Muscle layer of colon (tissue), 2 donors: ENCODE measurements around the gene GNPAT.

ENCODE experiments used
- H3K27ac ChIP-seq: one replicate; pipeline ENCODE4 v1.7.0; 2013; ENCODE audit warnings: low read depth, mild to moderate bottlenecking, low read length, moderate library complexity
- H3K27me3 ChIP-seq, 2 donors: one replicate each; pipeline ENCODE4 v1.7.0; 2013; ENCODE audit warnings: low read length in 2 of 2, mild to moderate bottlenecking in 2 of 2; ENCODE audit not compliant: insufficient read depth in 2 of 2, control insufficient read depth in 1 of 2
- H3K36me3 ChIP-seq: one replicate; pipeline ENCODE4 v1.7.0; 2013; ENCODE audit warnings: mild to moderate bottlenecking, low read length; ENCODE audit not compliant: insufficient read depth
- H3K4me1 ChIP-seq: one replicate; pipeline ENCODE4 v1.7.0; 2013; ENCODE audit warnings: mild to moderate bottlenecking, low read length; ENCODE audit not compliant: insufficient read depth
- H3K4me3 ChIP-seq, 2 donors: one replicate each; pipeline ENCODE4 v1.7.0; 2013; ENCODE audit warnings: low read length in 2 of 2, low read depth in 1 of 2, mild to moderate bottlenecking in 1 of 2, moderate library complexity in 1 of 2
- H3K9ac ChIP-seq: one replicate; pipeline ENCODE4 v1.7.0; 2013; ENCODE audit warnings: low read length
- H3K9me3 ChIP-seq: one replicate; pipeline ENCODE4 v1.7.0; 2013; ENCODE audit warnings: mild to moderate bottlenecking, low read length
- donor health status: abdominal sarcoma.
- donor health status: Adenocarcinoma of cecum.

Gene GNPAT

GRCh38 chr1:231240883-231241735 is at the start of gene GNPAT:
GNPAT (plus strand) TSS chr1:231241212; CDS start chr1:231241379, 167 bp downstream.
- H3K9me3 ChIP-seq, result no peaks in the 10 kb centered on the region
- peak within 1 kb of the TSS; percentile 90 to 95 for H3K4me3 ChIP-seq
- H3K9ac ChIP-seq, result peak within 1 kb of the TSS; percentile 86
- peaks cover 26% of the 10 kb centered on the region for H3K4me1 ChIP-seq
- peaks cover 17% of the 10 kb centered on the region for H3K36me3 ChIP-seq
- peak within 1 kb of the TSS; percentile 88 for H3K27ac ChIP-seq
- no peaks in the 10 kb centered on the region for H3K27me3 ChIP-seq

GRCh38 chr1:231192620-231193163 is 48.3 kb upstream of the GNPAT start:
- Histone ChIP-seq H3K27me3 (peaks cover 0 to 8% of the 10 kb centered on the region in 2 donors), H3K9ac (no peak overlapping the region), H3K27ac (no peak overlapping the region), H3K4me1 (no peaks in the 10 kb centered on the region), H3K36me3 (no peaks in the 10 kb centered on the region), H3K4me3 (no peak overlapping the region), H3K9me3 (no peaks in the 10 kb centered on the region)

GRCh38 chr1:231193710-231194340 is 47.2 kb upstream of the GNPAT start:
- H3K9me3 ChIP-seq, result no peaks in the 10 kb centered on the region
- no peaks in the 10 kb centered on the region for H3K36me3 ChIP-seq
- H3K9ac ChIP-seq, result no peak overlapping the region
- no peak overlapping the region for H3K27ac ChIP-seq
- no peak overlapping the region for H3K4me3 ChIP-seq
- H3K4me1 ChIP-seq, result no peaks in the 10 kb centered on the region
- peaks cover 0 to 8% of the 10 kb centered on the region in 2 donors for H3K27me3 ChIP-seq

GRCh38 chr1:231194476-231194842 is 46.6 kb upstream of the GNPAT start:
- Histone ChIP-seq H3K9ac (no peak overlapping the region), H3K27ac (no peak overlapping the region), H3K27me3 (peaks cover 0 to 8% of the 10 kb centered on the region in 2 donors), H3K4me3 (no peak overlapping the region), H3K36me3 (no peaks in the 10 kb centered on the region), H3K4me1 (no peaks in the 10 kb centered on the region), H3K9me3 (no peaks in the 10 kb centered on the region)

- no peak overlapping the region for H3K27ac ChIP-seq
- H3K9me3 ChIP-seq, result no peaks in the 10 kb centered on the region
- H3K4me1 ChIP-seq, result no peaks in the 10 kb centered on the region
- H3K27me3 ChIP-seq, result peaks cover 0 to 8% of the 10 kb centered on the region in 2 donors
- H3K9ac ChIP-seq, result no peak overlapping the region
- H3K4me3 ChIP-seq, result no peak overlapping the region
- H3K36me3 ChIP-seq, result no peaks in the 10 kb centered on the region
Observed at GRCh38 chr1:231194843-231195516, 46.0 kb upstream of the GNPAT start.

- no peaks in the 10 kb centered on the region for H3K36me3 ChIP-seq
- H3K27ac ChIP-seq, result no peak overlapping the region
- H3K27me3 ChIP-seq, result peaks cover 0 to 8% of the 10 kb centered on the region in 2 donors
- H3K9ac ChIP-seq, result no peak overlapping the region
- H3K9me3 ChIP-seq, result no peaks in the 10 kb centered on the region
- no peak overlapping the region for H3K4me3 ChIP-seq
- H3K4me1 ChIP-seq, result no peaks in the 10 kb centered on the region
Observed at GRCh38 chr1:231196307-231196706, 44.7 kb upstream of the GNPAT start.

GRCh38 chr1:231196728-231197127 is 44.3 kb upstream of the GNPAT start:
- Histone ChIP-seq H3K27ac (no peak overlapping the region), H3K27me3 (peaks cover 0 to 8% of the 10 kb centered on the region in 2 donors), H3K9me3 (no peaks in the 10 kb centered on the region), H3K4me3 (no peak overlapping the region), H3K36me3 (no peaks in the 10 kb centered on the region), H3K9ac (no peak overlapping the region), H3K4me1 (no peaks in the 10 kb centered on the region)

- no peaks in the 10 kb centered on the region for H3K27me3 ChIP-seq
- H3K4me1 ChIP-seq, result no peaks in the 10 kb centered on the region
- H3K27ac ChIP-seq, result no peak overlapping the region
- H3K4me3 ChIP-seq, result no peak overlapping the region
- H3K9me3 ChIP-seq, result no peaks in the 10 kb centered on the region
- no peak overlapping the region for H3K9ac ChIP-seq
- no peaks in the 10 kb centered on the region for H3K36me3 ChIP-seq
Observed at GRCh38 chr1:231199868-231200267, 41.1 kb upstream of the GNPAT start.

- H3K4me1 ChIP-seq, result no peaks in the 10 kb centered on the region
- no peaks in the 10 kb centered on the region for H3K9me3 ChIP-seq
- H3K36me3 ChIP-seq, result no peaks in the 10 kb centered on the region
- no peak overlapping the region for H3K9ac ChIP-seq
- H3K27me3 ChIP-seq, result no peaks in the 10 kb centered on the region
- no peak overlapping the region for H3K4me3 ChIP-seq
- H3K27ac ChIP-seq, result no peak overlapping the region
Observed at GRCh38 chr1:231200388-231201031, 40.5 kb upstream of the GNPAT start.

- Histone ChIP-seq H3K9ac (no peak overlapping the region), H3K4me1 (no peaks in the 10 kb centered on the region), H3K9me3 (no peaks in the 10 kb centered on the region), H3K36me3 (no peaks in the 10 kb centered on the region), H3K4me3 (no peak overlapping the region), H3K27me3 (no peaks in the 10 kb centered on the region), H3K27ac (no peak overlapping the region)
Observed at GRCh38 chr1:231201375-231201978, 39.5 kb upstream of the GNPAT start.
